Esophagus mucosa (tissue), 1 donor: ENCODE data around the gene SETD2. TPM values are rescaled to one million over a fixed set of nuclear protein-coding genes. Genes with fewer than 3 reads are reported as not detected.
A peak's percentile ranks its signal among the peaks of the same experiment; 100 is the strongest.
"Not testable (repeated sequence)": the region's sequence is repeated elsewhere in the genome, so short reads cannot be mapped to it uniquely, and the experiment has no call there.

Source experiments
- ATAC-seq: fragments of 200-7000 bp; cut with Tn5 transposase; one replicate; pipeline ENCODE4 v1.9.1; 2020
- total RNA-seq: library from RNA; stranded (reverse); gene quantifications from one replicate; pipeline ENCODE4 v1.2.4, GENCODE V29; 2023
- donor health status: DM: yes; HTN: yes; CAD: no.

The SETD2 gene, protein sequence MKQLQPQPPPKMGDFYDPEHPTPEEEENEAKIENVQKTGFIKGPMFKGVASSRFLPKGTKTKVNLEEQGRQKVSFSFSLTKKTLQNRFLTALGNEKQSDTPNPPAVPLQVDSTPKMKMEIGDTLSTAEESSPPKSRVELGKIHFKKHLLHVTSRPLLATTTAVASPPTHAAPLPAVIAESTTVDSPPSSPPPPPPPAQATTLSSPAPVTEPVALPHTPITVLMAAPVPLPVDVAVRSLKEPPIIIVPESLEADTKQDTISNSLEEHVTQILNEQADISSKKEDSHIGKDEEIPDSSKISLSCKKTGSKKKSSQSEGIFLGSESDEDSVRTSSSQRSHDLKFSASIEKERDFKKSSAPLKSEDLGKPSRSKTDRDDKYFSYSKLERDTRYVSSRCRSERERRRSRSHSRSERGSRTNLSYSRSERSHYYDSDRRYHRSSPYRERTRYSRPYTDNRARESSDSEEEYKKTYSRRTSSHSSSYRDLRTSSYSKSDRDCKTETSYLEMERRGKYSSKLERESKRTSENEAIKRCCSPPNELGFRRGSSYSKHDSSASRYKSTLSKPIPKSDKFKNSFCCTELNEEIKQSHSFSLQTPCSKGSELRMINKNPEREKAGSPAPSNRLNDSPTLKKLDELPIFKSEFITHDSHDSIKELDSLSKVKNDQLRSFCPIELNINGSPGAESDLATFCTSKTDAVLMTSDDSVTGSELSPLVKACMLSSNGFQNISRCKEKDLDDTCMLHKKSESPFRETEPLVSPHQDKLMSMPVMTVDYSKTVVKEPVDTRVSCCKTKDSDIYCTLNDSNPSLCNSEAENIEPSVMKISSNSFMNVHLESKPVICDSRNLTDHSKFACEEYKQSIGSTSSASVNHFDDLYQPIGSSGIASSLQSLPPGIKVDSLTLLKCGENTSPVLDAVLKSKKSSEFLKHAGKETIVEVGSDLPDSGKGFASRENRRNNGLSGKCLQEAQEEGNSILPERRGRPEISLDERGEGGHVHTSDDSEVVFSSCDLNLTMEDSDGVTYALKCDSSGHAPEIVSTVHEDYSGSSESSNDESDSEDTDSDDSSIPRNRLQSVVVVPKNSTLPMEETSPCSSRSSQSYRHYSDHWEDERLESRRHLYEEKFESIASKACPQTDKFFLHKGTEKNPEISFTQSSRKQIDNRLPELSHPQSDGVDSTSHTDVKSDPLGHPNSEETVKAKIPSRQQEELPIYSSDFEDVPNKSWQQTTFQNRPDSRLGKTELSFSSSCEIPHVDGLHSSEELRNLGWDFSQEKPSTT (N-terminal part only)
- total RNA-seq = 26.6 TPM

- ATAC-seq = peak; percentile 97
Observed at GRCh38 chr3:47164007-47164881, at the start of gene SETD2. TSS of gene SETD2 (minus strand) at chr3:47164113. CDS start at chr3:47163924, 189 bp downstream.

GRCh38 chr3:47210863-47211405 lies 47.0 kb upstream of the SETD2 start:
- no peak for ATAC-seq

- not testable (repeated sequence) for ATAC-seq
Observed at GRCh38 chr3:47206022-47206421, 42.1 kb upstream of the SETD2 start.

GRCh38 chr3:47204875-47205274 lies 41.0 kb upstream of the SETD2 start:
- no peak for ATAC-seq

DNA sequence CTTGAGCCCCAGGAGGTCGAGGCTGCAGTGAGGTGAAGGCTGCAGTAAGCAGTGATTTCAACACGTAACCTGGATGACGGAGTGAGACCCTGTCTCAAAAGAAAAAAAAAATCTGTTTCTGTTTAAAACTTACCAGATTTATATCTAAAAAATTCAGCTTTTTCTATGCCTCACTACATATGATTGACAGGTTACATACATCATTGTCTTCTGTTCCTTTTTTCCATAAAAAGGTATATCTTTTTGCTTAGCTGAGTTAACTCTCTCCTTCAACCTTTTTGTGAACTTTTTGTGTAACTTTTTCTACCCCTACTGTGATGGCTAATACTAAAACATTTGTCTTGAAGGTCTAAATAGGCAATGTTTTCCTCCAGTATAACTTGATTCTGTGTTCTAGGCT lies 38.6 kb upstream of the SETD2 start:
- no peak for ATAC-seq

- no peak for ATAC-seq
Observed at GRCh38 chr3:47197287-47197686, 33.4 kb upstream of the SETD2 start.

GRCh38 chr3:47194994-47195393 lies 31.1 kb upstream of the SETD2 start:
- no peak for ATAC-seq

DNA sequence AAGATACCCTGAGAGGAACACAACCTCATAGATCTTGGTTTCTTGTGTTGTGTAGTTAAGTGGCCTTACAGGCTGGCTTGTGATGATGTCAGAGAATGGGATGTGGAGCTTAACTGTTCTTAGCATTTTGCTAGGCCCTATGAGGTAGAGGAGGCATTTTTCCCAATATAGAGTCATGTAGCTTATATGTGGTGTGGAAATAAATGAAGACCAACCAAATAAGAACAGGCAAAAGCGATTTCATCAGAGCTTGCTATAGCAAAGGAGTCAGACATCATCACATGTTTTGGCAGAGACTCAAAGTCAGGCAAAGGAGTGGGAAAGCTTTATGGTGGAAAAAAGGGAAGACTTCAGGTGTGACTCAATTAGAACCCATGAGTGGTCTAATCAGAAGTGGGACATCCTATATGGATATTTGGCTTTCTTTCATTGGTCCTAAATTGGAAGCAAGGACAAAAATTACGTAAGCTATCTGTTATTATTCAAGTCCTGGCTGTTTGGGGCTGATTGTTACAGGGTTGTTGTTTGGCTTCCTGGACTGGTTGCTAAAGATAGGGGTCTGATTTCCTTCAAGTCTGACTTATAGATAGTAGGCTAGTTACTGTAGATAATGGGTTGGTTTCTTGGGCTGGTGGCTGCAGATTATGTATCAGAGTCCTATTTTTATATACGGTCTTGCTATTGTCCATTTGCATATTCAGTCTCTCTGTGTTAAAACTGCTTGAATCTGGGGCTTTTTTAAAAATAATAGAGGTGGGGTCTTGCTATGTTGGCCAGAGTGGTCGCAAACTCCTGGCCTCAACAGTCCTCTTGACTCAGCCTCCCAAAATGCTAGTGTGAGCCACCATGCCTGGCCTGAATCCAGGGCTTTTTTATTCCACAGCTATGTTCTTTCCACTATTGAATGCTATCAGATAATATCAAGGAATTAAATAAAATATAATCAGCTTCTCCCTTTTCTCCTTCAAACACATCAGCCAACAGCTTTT lies 30.3 kb upstream of the SETD2 start:
- no peak for ATAC-seq

DNA sequence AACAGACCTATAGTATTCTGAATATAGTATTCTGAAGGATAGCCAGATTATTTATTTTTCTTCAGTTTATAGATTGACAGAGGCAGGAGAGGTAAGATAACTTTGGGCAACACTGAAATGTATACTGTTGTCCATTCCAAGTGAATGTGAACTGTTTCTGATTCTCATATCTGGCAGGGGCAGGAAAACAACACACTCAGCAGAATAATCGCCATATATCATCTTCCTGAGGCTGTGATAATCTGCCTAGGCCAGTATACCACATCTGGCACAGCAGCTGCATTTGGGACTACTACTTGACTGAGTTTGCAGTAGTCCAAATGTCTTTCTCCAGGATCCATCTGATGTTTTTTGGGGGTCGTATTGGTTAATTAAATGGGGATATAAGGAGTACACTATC lies 22.4 kb upstream of the SETD2 start:
- ATAC-seq = no peak

DNA sequence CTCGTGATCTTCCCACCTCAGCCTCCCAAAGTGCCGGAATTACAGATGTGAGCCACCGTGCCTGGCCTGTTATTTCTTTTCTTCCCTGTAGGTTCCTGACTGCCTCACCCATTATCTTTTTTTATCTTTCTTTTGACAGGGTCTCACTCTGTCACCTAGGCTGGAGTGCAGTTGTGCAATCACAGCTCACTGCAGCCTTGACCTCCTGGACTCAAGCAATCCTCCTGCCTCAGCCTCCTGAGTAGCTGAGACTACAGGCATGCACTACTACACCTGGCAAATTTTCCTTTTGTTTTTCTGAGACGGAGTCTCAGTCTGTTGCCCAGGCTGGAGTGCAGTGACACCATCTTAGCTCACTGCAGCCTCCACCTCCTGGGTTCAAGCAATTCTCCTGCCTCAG lies 17.8 kb upstream of the SETD2 start:
- ATAC-seq = not testable (repeated sequence)

DNA sequence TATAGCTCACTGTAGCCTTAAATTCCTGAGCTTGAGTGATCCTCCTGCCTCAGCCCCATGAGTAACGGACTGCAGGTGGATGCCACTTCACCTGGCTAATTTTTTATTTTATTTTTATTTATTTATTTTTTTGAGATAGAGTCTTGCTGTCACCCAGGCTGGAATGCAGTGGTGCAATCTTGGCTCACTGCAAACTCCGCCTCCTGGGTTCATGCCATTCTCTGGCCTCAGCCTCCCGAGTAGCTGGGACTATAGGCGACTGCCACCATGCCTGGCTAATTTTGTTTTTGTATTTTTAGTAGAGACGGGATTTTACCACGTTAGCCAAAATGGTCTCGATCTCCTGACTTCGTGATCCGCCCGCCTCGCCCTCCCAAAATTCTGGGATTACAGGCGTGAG lies 16.1 kb upstream of the SETD2 start:
- ATAC-seq = not testable (repeated sequence)

DNA sequence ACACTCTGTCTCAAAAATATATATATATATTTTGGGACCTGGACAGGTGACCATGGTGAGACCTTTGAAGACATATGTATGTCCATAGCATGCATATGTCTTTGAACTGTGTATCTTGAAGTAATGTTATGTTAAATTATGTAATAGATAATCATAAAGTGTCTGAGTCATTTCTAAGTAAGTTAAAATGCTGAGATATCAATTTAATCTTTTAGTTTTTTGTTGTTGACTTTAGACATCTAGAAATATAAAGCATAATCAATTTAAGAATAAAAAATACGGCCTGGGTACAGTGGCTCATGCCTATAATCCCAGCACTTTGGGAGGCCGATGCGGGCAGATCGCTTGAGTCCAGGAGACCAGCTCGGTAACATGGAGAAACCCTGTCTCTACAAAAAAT lies 12.7 kb upstream of the SETD2 start:
- ATAC-seq = no peak

- ATAC-seq = peak; percentile 61
Observed at GRCh38 chr3:47163169-47164006, 525 bp downstream of the SETD2 start.

DNA sequence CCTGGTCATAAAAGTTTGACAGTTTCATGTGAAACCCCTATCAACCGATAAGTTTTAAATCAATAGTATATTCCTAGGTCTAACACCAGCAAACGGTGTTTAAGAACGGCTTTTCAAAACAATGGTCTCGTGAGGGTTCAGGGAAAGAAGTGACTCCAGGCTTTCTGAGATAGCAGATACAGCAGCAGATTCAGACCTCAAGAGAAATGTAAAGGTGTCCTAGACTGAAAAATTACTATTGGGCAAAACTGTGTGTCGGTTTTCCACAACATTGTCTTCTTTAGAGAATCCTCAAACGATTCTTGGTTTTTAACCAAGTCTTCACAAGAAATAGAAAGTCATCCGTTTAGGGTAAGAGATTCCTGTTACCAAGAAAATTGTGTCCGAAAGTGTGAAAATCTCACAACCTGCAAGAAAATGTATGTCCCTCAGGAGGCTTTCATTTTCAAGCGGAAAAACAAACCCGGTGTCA lies 1.2 kb downstream of the SETD2 start:
- no peak for ATAC-seq

DNA sequence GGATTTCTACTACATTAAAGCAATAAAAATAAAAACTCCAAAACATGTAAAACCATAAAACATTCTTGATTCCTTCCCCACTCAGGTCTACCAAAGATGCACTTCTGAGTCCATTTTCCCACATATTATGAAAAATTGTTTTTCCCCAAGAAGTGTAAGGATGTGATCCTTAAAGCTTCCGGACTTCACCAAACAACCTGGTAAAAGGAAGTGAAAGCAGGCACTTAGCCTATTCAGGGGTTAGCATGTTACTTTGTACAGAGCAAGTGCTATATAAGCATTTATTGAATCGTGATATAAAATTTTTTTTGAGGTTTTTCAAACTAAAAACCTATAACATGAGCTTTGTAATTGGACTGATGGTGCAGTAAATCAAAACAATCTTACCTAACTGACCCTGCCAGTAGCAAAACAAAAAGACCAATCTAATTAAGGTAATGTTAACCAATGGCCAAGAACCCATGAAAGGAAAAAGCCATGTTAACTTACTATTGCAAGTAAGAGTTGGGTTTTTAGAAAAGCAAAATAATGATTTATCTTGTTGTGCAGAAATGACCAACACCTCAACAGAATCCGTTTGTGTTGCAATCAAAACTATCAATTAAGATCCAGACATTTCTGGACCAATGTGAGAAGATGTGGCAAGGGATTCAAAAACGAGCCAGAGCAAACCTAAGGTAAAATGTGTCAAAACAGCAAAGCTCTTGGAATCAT lies 1.8 kb downstream of the SETD2 start:
- no peak for ATAC-seq

GRCh38 chr3:47159820-47160219 lies 4.1 kb downstream of the SETD2 start:
- ATAC-seq = no peak

- ATAC-seq = no peak
Observed at GRCh38 chr3:47158208-47158607, 5.7 kb downstream of the SETD2 start.

- ATAC-seq = no peak
Observed at GRCh38 chr3:47156396-47156795, 7.5 kb downstream of the SETD2 start.
